Measurements from ENCODE around the gene FADD.

DNA sequence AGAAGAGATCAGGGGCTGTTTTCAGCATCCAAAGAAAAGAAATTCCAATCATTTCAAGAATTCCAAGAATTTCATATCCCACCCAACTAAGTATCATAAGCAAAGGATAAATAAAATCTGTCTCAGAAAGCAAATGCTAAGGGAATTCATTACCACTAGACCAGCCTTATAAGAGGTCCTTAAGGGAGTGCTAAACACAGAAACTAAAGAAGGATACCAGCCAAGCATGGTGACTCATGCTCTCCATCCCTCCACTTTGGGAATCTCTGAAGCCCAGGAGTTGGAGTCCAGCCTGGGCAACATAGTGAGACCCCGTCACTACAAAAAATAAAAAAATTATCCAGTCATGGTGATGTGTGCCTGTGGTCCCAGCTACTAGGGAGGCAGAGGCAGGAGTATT lies 17.8 kb downstream of the FADD start:
- TF ChIP-seq, protein P1, sequence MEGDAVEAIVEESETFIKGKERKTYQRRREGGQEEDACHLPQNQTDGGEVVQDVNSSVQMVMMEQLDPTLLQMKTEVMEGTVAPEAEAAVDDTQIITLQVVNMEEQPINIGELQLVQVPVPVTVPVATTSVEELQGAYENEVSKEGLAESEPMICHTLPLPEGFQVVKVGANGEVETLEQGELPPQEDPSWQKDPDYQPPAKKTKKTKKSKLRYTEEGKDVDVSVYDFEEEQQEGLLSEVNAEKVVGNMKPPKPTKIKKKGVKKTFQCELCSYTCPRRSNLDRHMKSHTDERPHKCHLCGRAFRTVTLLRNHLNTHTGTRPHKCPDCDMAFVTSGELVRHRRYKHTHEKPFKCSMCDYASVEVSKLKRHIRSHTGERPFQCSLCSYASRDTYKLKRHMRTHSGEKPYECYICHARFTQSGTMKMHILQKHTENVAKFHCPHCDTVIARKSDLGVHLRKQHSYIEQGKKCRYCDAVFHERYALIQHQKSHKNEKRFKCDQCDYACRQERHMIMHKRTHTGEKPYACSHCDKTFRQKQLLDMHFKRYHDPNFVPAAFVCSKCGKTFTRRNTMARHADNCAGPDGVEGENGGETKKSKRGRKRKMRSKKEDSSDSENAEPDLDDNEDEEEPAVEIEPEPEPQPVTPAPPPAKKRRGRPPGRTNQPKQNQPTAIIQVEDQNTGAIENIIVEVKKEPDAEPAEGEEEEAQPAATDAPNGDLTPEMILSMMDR (IDR thresholded peaks at IDR 0.05; ENCODE audit: insufficient read depth, low read length, poor library complexity, severe bottlenecking) = no peak
- no peak for TF ChIP-seq EZH2phosphoT487 (conservative IDR thresholded peaks at IDR 0.05; ENCODE audit: low read length)
